ENCODE results near the gene NEK6.

DNA sequence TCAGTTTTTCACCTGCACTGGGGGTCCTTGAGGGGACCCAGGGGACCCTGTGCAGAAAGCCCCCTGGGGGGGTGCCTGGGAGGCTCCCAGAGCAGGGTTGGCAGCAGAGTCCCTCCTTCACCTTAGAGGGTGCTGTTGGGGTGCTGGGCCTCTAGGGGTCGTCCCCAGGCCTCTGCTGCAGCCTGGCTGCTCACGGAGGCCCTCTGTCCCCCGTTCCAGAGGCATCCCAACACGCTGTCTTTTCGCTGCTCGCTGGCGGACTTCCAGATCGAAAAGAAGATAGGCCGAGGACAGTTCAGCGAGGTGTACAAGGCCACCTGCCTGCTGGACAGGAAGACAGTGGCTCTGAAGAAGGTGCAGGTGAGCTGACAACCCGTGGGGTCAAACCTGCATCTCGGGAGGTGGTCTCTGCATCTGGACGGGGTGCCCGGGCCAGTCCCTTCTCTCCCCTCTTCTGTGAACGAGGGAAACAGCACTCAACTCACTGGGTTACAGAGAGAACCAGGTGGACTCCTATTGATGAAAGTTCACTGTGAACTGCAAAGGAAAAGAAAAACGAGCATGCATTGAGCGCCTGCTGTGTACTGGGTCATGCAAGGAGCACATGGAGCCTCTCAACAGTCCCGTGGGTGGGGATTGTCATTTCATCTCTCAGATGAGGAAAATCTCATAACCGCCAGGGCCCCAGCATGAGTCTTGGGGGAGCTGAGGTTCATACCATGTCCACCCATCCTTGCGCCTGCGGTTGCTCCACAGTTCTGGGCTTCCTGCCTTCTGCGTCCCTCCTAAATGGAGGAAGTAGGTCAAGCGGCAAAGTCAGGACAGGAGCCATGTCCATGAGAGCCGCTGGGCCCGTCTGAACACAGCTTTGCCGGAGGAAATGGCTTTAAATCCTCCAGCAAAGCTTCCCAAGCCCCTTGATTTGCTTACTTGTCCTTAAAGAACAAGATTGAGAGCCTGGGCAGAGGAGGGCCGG is 54.8 kb downstream of the NEK6 start:
- TF ChIP-seq POLR2A (IDR thresholded peaks at IDR 0.05) = no peak
- TF ChIP-seq, protein P1, sequence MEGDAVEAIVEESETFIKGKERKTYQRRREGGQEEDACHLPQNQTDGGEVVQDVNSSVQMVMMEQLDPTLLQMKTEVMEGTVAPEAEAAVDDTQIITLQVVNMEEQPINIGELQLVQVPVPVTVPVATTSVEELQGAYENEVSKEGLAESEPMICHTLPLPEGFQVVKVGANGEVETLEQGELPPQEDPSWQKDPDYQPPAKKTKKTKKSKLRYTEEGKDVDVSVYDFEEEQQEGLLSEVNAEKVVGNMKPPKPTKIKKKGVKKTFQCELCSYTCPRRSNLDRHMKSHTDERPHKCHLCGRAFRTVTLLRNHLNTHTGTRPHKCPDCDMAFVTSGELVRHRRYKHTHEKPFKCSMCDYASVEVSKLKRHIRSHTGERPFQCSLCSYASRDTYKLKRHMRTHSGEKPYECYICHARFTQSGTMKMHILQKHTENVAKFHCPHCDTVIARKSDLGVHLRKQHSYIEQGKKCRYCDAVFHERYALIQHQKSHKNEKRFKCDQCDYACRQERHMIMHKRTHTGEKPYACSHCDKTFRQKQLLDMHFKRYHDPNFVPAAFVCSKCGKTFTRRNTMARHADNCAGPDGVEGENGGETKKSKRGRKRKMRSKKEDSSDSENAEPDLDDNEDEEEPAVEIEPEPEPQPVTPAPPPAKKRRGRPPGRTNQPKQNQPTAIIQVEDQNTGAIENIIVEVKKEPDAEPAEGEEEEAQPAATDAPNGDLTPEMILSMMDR (IDR thresholded peaks at IDR 0.05 in 8 of 11, conservative IDR thresholded peaks at IDR 0.05 in 3 of 11) = no peak

Measured in spleen (tissue), 7 donors.